ENCODE results near the gene DAG1. TPM values are rescaled to one million over a fixed set of nuclear protein-coding genes. Genes with fewer than 3 reads are reported as not detected.
"Not testable (repeated sequence)": the region's sequence is repeated elsewhere in the genome, so short reads cannot be mapped to it uniquely, and the experiment has no call there.

DAG1 gene
- total and polyA plus RNA-seq, 8 donors, result 15.5 to 108 (median 70.0) TPM

- peak overlapping the region in 1 of 4 donors; percentile 19 for H3K27ac ChIP-seq
These were observed 23.8 kb downstream of the DAG1 start for GRCh38 chr3:49493901-49494300.

GRCh38 chr3:49495023-49495422 lies 25.0 kb downstream of the DAG1 start:
- ATAC-seq, result no peak
- no peaks in the 10 kb centered on the region for H3K27me3 ChIP-seq

More at GRCh38 chr3:49493901-49494300, 23.8 kb downstream of the DAG1 start:
- no peaks in the 10 kb centered on the region for H3K36me3 ChIP-seq
- no peak overlapping the region for H3K4me3 ChIP-seq
- no peaks in the 10 kb centered on the region for H3K27me3 ChIP-seq
- no peak for TF ChIP-seq CTCF (IDR thresholded peaks at IDR 0.05)
- H3K9me3 ChIP-seq, result no peaks in the 10 kb centered on the region
- intact Hi-C loops (cut with DNase I), result no loop called here
- H3K4me1 ChIP-seq, result peaks cover 23 to 26% (median 25%) of the 10 kb centered on the region in 3 donors
- no peak for DNase-seq
- ATAC-seq, result peak in 2 of 4 donors; percentile 23 to 27
- FAIRE-seq, result no peak
- WGBS, 2 donors, result 70 to 75% methylated on average over 2 of the region's 2 CpGs

GRCh38 chr3:49496845-49497244 lies 26.8 kb downstream of the DAG1 start:
- H3K9me3 ChIP-seq; DNase-seq; H3K4me3 ChIP-seq; FAIRE-seq; intact Hi-C loops (cut with DNase I); H3K27ac ChIP-seq; H3K36me3 ChIP-seq; ATAC-seq; H3K27me3 ChIP-seq: not testable (repeated sequence)
- WGBS, 2 donors, result 90 to 98% methylated on average over 4 of the region's 4 CpGs
- peaks cover 33 to 44% (median 38%) of the 10 kb centered on the region in 3 donors for H3K4me1 ChIP-seq

More at GRCh38 chr3:49495023-49495422, 25.0 kb downstream of the DAG1 start:
- Histone ChIP-seq H3K36me3 (no peaks in the 10 kb centered on the region), H3K4me1 (peaks cover 26 to 31% (median 29%) of the 10 kb centered on the region in 3 donors), H3K4me3 (no peak overlapping the region), H3K27ac (no peak overlapping the region), H3K9me3 (no peaks in the 10 kb centered on the region)
- intact Hi-C loops (cut with DNase I), result no loop called here
- no peak for FAIRE-seq
- DNase-seq, result no peak
- no peak for TF ChIP-seq CTCF (IDR thresholded peaks at IDR 0.05)

- FAIRE-seq, result no peak
- intact Hi-C loops (cut with DNase I), result no loop called here
- H3K4me3 ChIP-seq, result no peak overlapping the region
- TF ChIP-seq CTCF (IDR thresholded peaks at IDR 0.05), result no peak
- ATAC-seq, result no peak
- DNase-seq, result no peak
- WGBS, 2 donors, result 63 to 67% methylated on average over 4 of the region's 4 CpGs
- H3K27me3 ChIP-seq, result no peaks in the 10 kb centered on the region
- H3K36me3 ChIP-seq, result no peaks in the 10 kb centered on the region
- H3K9me3 ChIP-seq, result no peaks in the 10 kb centered on the region
- H3K27ac ChIP-seq, result peak overlapping the region; percentile 42 to 82 (median 58)
- peaks cover 33 to 44% (median 38%) of the 10 kb centered on the region in 3 donors for H3K4me1 ChIP-seq
These were observed 27.5 kb downstream of the DAG1 start for GRCh38 chr3:49497606-49498005.

GRCh38 chr3:49498239-49498638 lies 28.2 kb downstream of the DAG1 start:
- intact Hi-C loops (cut with DNase I), result no loop called here
- H3K36me3 ChIP-seq, result no peaks in the 10 kb centered on the region
- H3K27me3 ChIP-seq, result no peaks in the 10 kb centered on the region
- FAIRE-seq (no peak), DNase-seq (no peak), ATAC-seq (peak; percentile 13 to 61 (median 37))
- peaks cover 33 to 47% (median 38%) of the 10 kb centered on the region in 3 donors for H3K4me1 ChIP-seq
- H3K27ac ChIP-seq, result peak overlapping the region; percentile 42 to 82 (median 58)
- H3K4me3 ChIP-seq, result no peak overlapping the region
- H3K9me3 ChIP-seq, result no peaks in the 10 kb centered on the region
- TF ChIP-seq CTCF (IDR thresholded peaks at IDR 0.05), result no peak
- WGBS, 2 donors, result 26 to 33% methylated on average over 1 of the region's 1 CpG
